Pancreas (tissue), 10 donors: ENCODE measurements around the gene KCTD12. TPM values are rescaled to one million over a fixed set of nuclear protein-coding genes. Genes with fewer than 3 reads are reported as not detected.

ENCODE experiments used
- ATAC-seq, 4 donors: fragments of 200-7000 bp; cut with Tn5 transposase; one replicate each; pipeline versions ENCODE4 v1.8.0 to v1.9.1; 2020; ENCODE audit warnings: mild to moderate bottlenecking in 4 of 4, moderate library complexity in 4 of 4
- DNase-seq, 6 donors: peaks; one replicate each; pipeline ENCODE4 v3.0.0-alpha.2; 2020
- FAIRE-seq: peaks from 2 replicates; lab custom pipeline; 2012; peaks lifted over from hg19 to GRCh38; lab: Jason Lieb, UNC
- H3K27ac ChIP-seq, 4 donors: fragments of 200-600 bp; sonication (generic); 1 replicate in 3 of 4; 2 replicates in 1 of 4; pipeline versions ENCODE4 v1.5.0 to v1.8.0; 2020
- H3K27me3 ChIP-seq, 4 donors: fragments of 200-600 bp; one replicate each; pipeline ENCODE4 v1.8.0; 2021
- H3K36me3 ChIP-seq, 3 donors: fragments of 200-600 bp; sonication (generic) in 1 of 3; one replicate each; pipeline versions ENCODE4 v1.5.0 to v1.8.0; 2020 to 2021
- H3K4me1 ChIP-seq, 3 donors: fragments of 200-600 bp; one replicate each; pipeline ENCODE4 v1.8.0; 2021
- H3K4me3 ChIP-seq, 4 donors: fragments of 200-600 bp; sonication (generic) in 2 of 4; one replicate each; pipeline versions ENCODE4 v1.5.0 to v1.8.0; 2020 to 2021
- H3K9me3 ChIP-seq, 4 donors: fragments of 200-600 bp; one replicate each; pipeline ENCODE4 v1.8.0; 2021
- WGBS, 2 donors: extraction: QIAGEN DNeasy Blood & Tissue Kit; methylation state at CpG; one replicate each; pipeline ENCODE4 v1.1.7; 2013; 5-methylcytosine and 5-hydroxymethylcytosine counted together
- intact Hi-C, 3 donors: fragments of 100-400 bp; cut with DNase I; formaldehyde crosslinking; loops; one replicate each; pipeline versions ENCODE4 v1.11.1 to v1.14.2; 2022
- polyA plus RNA-seq, 2 donors: library from polyadenylated mRNA; stranded (reverse); fragments of 200-250 nt; gene quantifications; one replicate each; pipeline ENCODE4 v1.2.3, GENCODE V29; 2013
- total RNA-seq, 6 donors: library from RNA; stranded (reverse); fragmentation: NEBNext Ultra II Directional in 4 of 6; extraction: Animal tissue kit (Norgen Biotek cat#: 25700) in 4 of 6; gene quantifications; one replicate each; pipeline versions ENCODE4 v1.2.1 to v1.2.4, GENCODE V29; 2021 to 2023
- TF ChIP-seq, protein P1 (sequence below), 4 donors: fragments of 200-600 bp; sonication (generic) in 3 of 4; IDR thresholded peaks; one replicate each; pipeline versions ENCODE4 v1.5.0 to v1.8.0; 2021; ENCODE audit warnings: antibody characterized with exemption in 4 of 4
- donor health status: healthy with polysubstance abuse.
- donor health status: DM: no; HTN: no; CAD: no; lungs with moderate emphysema.
- donor health status: DM: no; HTN: no; CAD: no.
- donor health status: control.
- donor health status: control.
- donor health status: Bipolar disorder and iron deficiency.
- donor health status: DM: yes; HTN: yes; CAD: no.
- donor health status: DM: no; HTN: no; CAD: no.
- donor health status: DM: no; HTN: no; CAD: no.
- donor health status: DM: yes; HTN: yes; CAD: no.

KCTD12 gene
- total and polyA plus RNA-seq, 8 donors, result 6.3 to 46.1 (median 14.8) TPM

DNA sequence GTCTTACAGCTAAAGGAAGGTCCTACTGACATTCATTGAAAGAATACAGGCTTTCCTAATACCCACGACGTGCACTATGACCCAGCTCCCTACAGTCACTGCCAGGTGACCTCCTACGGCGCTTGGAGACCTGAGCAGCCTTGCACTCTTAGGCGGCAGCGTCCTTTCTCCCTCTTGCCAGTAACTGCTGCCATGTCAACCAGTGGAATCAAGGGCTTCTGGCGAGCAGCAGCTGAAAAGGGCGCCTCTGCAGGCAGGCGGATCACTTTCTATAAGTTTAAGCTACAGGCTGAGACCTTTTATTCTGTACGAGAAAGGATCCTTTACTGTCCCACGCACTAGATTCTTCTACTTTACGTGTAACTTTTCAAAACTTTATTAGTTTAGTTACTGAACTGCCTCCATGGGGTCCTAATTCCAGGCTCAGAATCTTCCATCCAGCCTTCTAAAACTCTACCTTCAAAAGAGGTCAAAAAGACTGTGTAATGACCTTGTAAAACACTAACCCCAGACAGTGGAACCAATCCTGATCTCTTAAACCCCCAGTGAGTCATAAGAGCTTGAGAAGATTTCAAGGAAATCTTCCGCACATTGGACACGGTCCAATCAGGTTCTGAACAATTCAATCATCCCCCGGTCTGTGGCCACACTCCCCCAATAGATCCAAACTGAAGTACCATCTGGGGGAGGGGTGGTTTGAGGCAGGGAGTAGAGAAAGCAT is 1.9 kb downstream of the KCTD12 start:
- Histone ChIP-seq H3K27ac (peak overlapping the region in 2 of 4 donors; percentile 81 to 89), H3K4me1 (peaks cover 0 to 4% (median 0%) of the 10 kb centered on the region in 3 donors), H3K27me3 (peaks cover 0 to 9% (median 0%) of the 10 kb centered on the region in 4 donors), H3K4me3 (peak overlapping the region in 3 of 4 donors; percentile 66 to 81 (median 70)), H3K9me3 (no peaks in the 10 kb centered on the region), H3K36me3 (no peaks in the 10 kb centered on the region)
- peak in 2 of 4 donors; percentile 5 to 11 for ATAC-seq
- 41% methylated on average over 15 of the region's 15 CpGs for WGBS, 2 donors
- TF ChIP-seq, protein P1, sequence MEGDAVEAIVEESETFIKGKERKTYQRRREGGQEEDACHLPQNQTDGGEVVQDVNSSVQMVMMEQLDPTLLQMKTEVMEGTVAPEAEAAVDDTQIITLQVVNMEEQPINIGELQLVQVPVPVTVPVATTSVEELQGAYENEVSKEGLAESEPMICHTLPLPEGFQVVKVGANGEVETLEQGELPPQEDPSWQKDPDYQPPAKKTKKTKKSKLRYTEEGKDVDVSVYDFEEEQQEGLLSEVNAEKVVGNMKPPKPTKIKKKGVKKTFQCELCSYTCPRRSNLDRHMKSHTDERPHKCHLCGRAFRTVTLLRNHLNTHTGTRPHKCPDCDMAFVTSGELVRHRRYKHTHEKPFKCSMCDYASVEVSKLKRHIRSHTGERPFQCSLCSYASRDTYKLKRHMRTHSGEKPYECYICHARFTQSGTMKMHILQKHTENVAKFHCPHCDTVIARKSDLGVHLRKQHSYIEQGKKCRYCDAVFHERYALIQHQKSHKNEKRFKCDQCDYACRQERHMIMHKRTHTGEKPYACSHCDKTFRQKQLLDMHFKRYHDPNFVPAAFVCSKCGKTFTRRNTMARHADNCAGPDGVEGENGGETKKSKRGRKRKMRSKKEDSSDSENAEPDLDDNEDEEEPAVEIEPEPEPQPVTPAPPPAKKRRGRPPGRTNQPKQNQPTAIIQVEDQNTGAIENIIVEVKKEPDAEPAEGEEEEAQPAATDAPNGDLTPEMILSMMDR (IDR thresholded peaks at IDR 0.05), result no peak
- no peak for FAIRE-seq
- intact Hi-C loops, result no loop called here
- peak in 4 of 6 donors; percentile 8 to 56 (median 32) for DNase-seq

- H3K27ac ChIP-seq, result peak overlapping the region in 2 of 4 donors; percentile 7 to 24
- 73 to 75% methylated on average over 3 of the region's 3 CpGs for WGBS, 2 donors
Measured at GRCh38 chr13:76883236-76883635, 3.0 kb downstream of the KCTD12 start.

GRCh38 chr13:76882431-76882830 is 3.8 kb downstream of the KCTD12 start:
- no peaks in the 10 kb centered on the region for H3K9me3 ChIP-seq
- intact Hi-C loops, result no loop called here
- H3K4me3 ChIP-seq, result peak overlapping the region in 1 of 4 donors; percentile 81
- TF ChIP-seq, protein P1 (IDR thresholded peaks at IDR 0.05), result no peak
- peak overlapping the region in 2 of 4 donors; percentile 11 to 24 for H3K27ac ChIP-seq
- peaks cover 0 to 4% (median 0%) of the 10 kb centered on the region in 3 donors for H3K4me1 ChIP-seq
- WGBS, 2 donors, result 82 to 83% methylated on average over 4 of the region's 4 CpGs
- no peak for DNase-seq
- no peak for FAIRE-seq
- peaks cover 0 to 9% (median 0%) of the 10 kb centered on the region in 4 donors for H3K27me3 ChIP-seq
- no peaks in the 10 kb centered on the region for H3K36me3 ChIP-seq
- ATAC-seq, result no peak

More at GRCh38 chr13:76883236-76883635, 3.0 kb downstream of the KCTD12 start:
- FAIRE-seq, result no peak
- intact Hi-C loops, result no loop called here
- Histone ChIP-seq H3K36me3 (no peaks in the 10 kb centered on the region), H3K4me1 (peaks cover 0 to 4% (median 0%) of the 10 kb centered on the region in 3 donors), H3K27me3 (peaks cover 0 to 9% (median 0%) of the 10 kb centered on the region in 4 donors), H3K4me3 (peak overlapping the region in 1 of 4 donors; percentile 81), H3K9me3 (no peaks in the 10 kb centered on the region)
- no peak for ATAC-seq
- TF ChIP-seq, protein P1 (IDR thresholded peaks at IDR 0.05), result no peak
- DNase-seq, result no peak

DNA sequence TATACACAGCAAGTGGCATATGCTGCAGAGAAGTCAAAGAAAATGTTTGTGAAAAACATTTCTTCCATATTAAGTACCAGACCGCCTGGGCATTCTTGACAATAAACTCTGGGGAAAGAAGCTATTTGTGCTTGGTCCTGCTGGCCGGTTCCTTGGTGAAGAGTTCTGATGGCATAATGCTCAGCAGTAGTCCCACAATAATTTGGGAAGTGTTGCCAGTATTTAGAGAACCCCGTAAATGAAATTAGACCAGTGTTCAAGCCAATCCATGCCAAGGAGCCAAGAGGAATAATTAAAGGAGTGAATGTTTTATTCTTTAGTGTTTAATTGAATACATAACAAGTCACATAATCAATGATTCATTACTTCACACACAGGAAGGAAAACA is 6.3 kb downstream of the KCTD12 start:
- no peak for DNase-seq
- Histone ChIP-seq H3K27me3 (peaks cover 0 to 9% (median 0%) of the 10 kb centered on the region in 4 donors), H3K4me3 (no peak overlapping the region), H3K36me3 (no peaks in the 10 kb centered on the region), H3K4me1 (peaks cover 0 to 4% (median 0%) of the 10 kb centered on the region in 3 donors), H3K27ac (peak overlapping the region in 2 of 4 donors; percentile 34 to 48), H3K9me3 (no peaks in the 10 kb centered on the region)
- no peak for ATAC-seq
- FAIRE-seq, result no peak
- WGBS, 2 donors, result 83 to 88% methylated on average over 3 of the region's 3 CpGs
- TF ChIP-seq, protein P1 (IDR thresholded peaks at IDR 0.05), result no peak
- intact Hi-C loops, result no loop called here
